Tracheal epithelial cell (primary cell): ENCODE measurements around the gene NECTIN3. TPM values are rescaled to one million over a fixed set of nuclear protein-coding genes. Genes with fewer than 3 reads are reported as not detected.

ENCODE experiments used
- total RNA-seq: library from RNA; depleted of rRNA; stranded (reverse); fragments of >200 nt; gene quantifications from 2 replicates; pipeline ENCODE4 v1.2.1, GENCODE V29; 2014

The NECTIN3 gene
- 12.6 and 14.9 TPM in 2 replicates for total RNA-seq

DNA sequence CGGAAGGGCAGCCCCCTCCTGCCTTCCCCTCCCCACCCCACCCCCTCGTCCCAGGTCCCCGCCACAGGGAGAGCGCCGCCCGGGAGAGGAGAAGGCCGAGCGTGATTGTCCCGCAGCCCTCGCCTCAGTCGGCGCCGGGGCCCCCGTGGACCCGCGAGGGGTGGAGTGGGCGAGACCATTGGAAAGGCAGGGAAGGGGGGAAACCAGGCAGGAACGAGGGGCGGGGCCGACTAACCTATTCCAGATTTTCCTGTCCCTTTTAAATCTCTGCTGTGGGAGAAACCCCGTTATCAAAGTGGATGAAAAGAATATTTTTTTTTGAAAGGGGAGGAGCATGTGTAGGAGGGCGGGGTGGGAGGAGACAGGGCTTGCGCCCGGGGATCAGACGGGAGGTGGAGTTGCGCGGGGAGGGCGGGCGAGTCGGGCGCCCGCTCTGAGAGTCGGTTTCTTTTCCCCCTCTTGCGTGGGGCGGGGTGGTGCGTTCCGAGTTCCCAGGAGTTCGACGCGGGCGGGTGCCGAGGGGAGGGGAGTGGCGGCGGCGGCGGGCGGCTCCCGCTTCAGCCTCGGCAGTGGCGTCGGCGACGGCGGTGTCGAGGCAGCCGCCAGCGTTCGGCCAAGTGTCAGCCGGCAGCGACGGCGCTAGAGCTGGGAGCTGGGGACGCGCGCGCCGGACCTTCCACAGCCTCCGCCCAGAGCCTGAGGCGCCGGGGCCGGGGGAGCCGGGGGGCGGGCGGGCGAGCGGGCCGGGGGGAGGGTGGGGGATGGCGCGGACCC, at the start of gene NECTIN3:
Gene NECTIN3 (plus strand): TSS at position 560 of the 774 bp plus-strand sequence. CDS start 202 bp downstream, at position 762.

